MCF 10A (cell line): ENCODE measurements around the gene PRUNE2. TPM values are rescaled to one million over a fixed set of nuclear protein-coding genes. Genes with fewer than 3 reads are reported as not detected.
A peak's percentile ranks its signal among the peaks of the same experiment; 100 is the strongest.

Source experiments
- BruUV-seq: library from RNA; stranded (reverse); fragments of 400-500 nt; replicated peaks from 2 replicates; lab custom pipeline; 2021; lab: Mats Ljungman, UMichigan
- CTCF ChIA-PET: fragments of 300-600 bp; sonication (Branson Sonifier 250); formaldehyde crosslinking; extraction: SDS; loops from one replicate; lab custom pipeline; 2021; ENCODE audit warnings: antibody characterized with exemption, inconsistent platforms; lab: Yijun Ruan, JAX
- POLR2A ChIA-PET: fragments of 300-600, 350-650 bp; sonication (Branson Sonifier 250); formaldehyde crosslinking; extraction: SDS; loops from one replicate; lab custom pipeline; 2020; ENCODE audit warnings: antibody characterized with exemption, inconsistent platforms; lab: Yijun Ruan, JAX
- DNase-seq: peaks from one replicate; pipeline ENCODE4 v3.0.0-alpha.2; 2018; ENCODE audit not compliant: unreplicated experiment
- H3K27ac Mint-ChIP-seq: one replicate; pipeline ENCODE4 v1.8.0; 2022; ENCODE audit warnings: mild to moderate bottlenecking, low read depth, mixed read lengths; ENCODE audit not compliant: unreplicated experiment
- H3K27me3 Mint-ChIP-seq: one replicate; pipeline ENCODE4 v1.8.0; 2022; ENCODE audit warnings: mixed read lengths; ENCODE audit not compliant: insufficient read depth, unreplicated experiment
- H3K36me3 Mint-ChIP-seq: one replicate; pipeline ENCODE4 v1.8.0; 2022; ENCODE audit warnings: mild to moderate bottlenecking, moderate library complexity, mixed read lengths; ENCODE audit not compliant: insufficient read depth, unreplicated experiment
- H3K4me1 Mint-ChIP-seq: one replicate; pipeline ENCODE4 v1.8.0; 2022; ENCODE audit warnings: mixed read lengths; ENCODE audit not compliant: insufficient read depth, unreplicated experiment
- H3K4me3 Mint-ChIP-seq: one replicate; pipeline ENCODE4 v1.8.0; 2022; ENCODE audit warnings: mild to moderate bottlenecking, moderate library complexity, mixed read lengths; ENCODE audit not compliant: unreplicated experiment
- H3K9me3 Mint-ChIP-seq: one replicate; pipeline ENCODE4 v1.8.0; 2022; ENCODE audit warnings: mixed read lengths; ENCODE audit not compliant: unreplicated experiment
- CTCF ChIP-seq: fragments of 200-600 bp; IDR thresholded peaks from one replicate; pipeline ENCODE4 v1.8.0; 2022; ENCODE audit warnings: antibody characterized with exemption, mild to moderate bottlenecking; ENCODE audit not compliant: unreplicated experiment
- intact Hi-C: fragments of 100-400 bp; cut with micrococcal nuclease; formaldehyde crosslinking; loops from 2 replicates; pipeline ENCODE4 v1.14.1; 2022
- total RNA-seq: library from RNA; stranded (reverse); gene quantifications from 2 replicates; pipeline ENCODE4 v1.2.3, GENCODE V29; 2022

PRUNE2 gene
- total RNA-seq, 1 experiment from 2014 or later, result 0.63 TPM

- Mint-ChIP-seq H3K9me3 (no peaks in the 10 kb centered on the region), H3K27ac (peak overlapping the region; percentile 57), H3K36me3 (no peaks in the 10 kb centered on the region), H3K27me3 (no peaks in the 10 kb centered on the region), H3K4me3 (no peak overlapping the region), H3K4me1 (peaks cover 37% of the 10 kb centered on the region)
- intact Hi-C loops, result loop anchor here (2.0 to 5.0 kb wide), 2 partner anchors 90 to 103 kb away; partner anchors contain the start of gene GCNT1
- CTCF ChIA-PET, result interaction anchor here (0.6 to 1.3 kb wide), 4 partner anchors 14 to 201 kb away, joined by 3 to 5 read pairs (median 4); no protein-coding TSS in a partner anchor
- POLR2A ChIA-PET, result interaction anchor here (0.8 to 1.7 kb wide), 4 partner anchors 10 to 559 kb away, joined by 3 read pairs; no protein-coding TSS in a partner anchor
- no TSS peak for BruUV-seq
- TF ChIP-seq CTCF, result no peak
- no peak for DNase-seq
Observed at GRCh38 chr9:76561900-76562299, 344.0 kb downstream of the PRUNE2 start.

Other genes starting within 250 kb of the PRUNE2 start
- gene PCA3, start 141.7 kb downstream of the PRUNE2 start, total RNA-seq, result not detected in 2 replicates
- gene FOXB2, start 113.5 kb upstream of the PRUNE2 start, total RNA-seq, result not detected in 2 replicates